ENCODE data around the gene EPS15. TPM values are rescaled to one million over a fixed set of nuclear protein-coding genes. Genes with fewer than 3 reads are reported as not detected.

Gene EPS15
- total RNA-seq, 4 donors from 2014 or later: 49.8 to 84.3 (median 62.5) TPM

DNA sequence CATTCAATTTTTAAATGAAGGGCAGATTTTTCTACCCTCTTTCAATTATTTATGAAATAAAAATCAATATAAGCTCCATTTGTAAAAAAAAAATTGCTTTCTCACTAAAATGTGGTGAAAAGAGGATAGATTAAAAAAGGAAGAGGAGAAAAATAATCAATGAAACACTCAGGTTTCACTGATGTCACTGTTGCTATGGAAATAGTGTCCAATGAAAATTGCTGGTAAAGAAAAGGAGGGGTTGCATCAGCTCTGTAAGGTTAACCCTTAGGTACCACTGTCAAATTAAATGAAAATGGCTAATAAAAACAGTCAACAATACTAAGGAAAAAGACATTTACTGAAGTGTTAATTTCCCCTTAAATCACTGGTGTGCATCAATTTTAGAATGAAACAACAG, 97.1 kb downstream of the EPS15 start:
- intact Hi-C loops (cut with DNase I): no loop called here
- peaks cover 0 to 30% (median 4%) of the 10 kb centered on the region in 4 donors for H3K36me3 ChIP-seq
- TF ChIP-seq POLR2AphosphoS5 (IDR thresholded peaks at IDR 0.05): no peak
- H3K4me1 ChIP-seq: peaks cover 9 to 35% (median 19%) of the 10 kb centered on the region in 4 donors
- no peak overlapping the region for H3K27ac ChIP-seq (replicated peaks in 1 of 4)
- no peak for DNase-seq (ENCODE audit: extremely low spot score)
- H3K9me3 ChIP-seq: no peaks in the 10 kb centered on the region
- H3K4me3 ChIP-seq: no peak overlapping the region
- no peaks in the 10 kb centered on the region for H3K27me3 ChIP-seq

DNA sequence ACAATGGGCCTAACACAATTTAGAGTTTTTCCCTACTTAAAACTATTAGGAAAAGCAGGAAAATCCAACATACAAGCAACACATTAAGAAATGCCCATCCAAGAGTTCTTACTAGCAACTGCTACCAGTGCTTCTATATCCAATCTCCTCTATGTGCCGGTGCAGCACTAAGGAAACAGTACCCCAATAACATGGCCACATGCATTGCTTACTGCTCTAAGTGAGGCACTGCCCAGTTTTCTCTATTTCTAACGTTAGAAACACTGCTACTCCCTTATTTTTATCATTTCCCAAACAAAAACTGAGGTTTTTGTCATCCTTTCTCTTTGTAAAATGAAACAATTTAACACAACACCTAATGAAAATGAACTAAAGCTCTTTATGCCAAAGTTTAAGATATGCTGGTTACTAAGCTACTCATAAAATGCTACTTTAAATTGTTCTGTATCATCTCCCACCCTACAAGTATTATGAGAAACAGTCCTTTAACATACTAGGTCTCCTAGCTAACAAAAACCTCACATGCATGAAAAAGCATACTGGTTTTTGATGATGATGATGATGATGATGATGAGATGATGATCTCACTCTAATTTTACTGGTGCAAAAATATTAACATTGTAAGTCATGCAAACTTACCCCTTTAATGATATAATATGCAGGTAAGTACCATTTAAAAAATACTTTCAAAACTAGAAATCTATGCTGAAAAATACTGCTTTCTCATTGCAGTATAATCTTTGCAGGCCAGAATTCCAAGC, 98.0 kb downstream of the EPS15 start:
- H3K27me3 ChIP-seq: no peaks in the 10 kb centered on the region
- intact Hi-C loops (cut with DNase I): no loop called here
- H3K4me3 ChIP-seq: no peak overlapping the region
- DNase-seq (ENCODE audit: extremely low spot score): no peak
- peaks cover 0 to 29% (median 4%) of the 10 kb centered on the region in 4 donors for H3K36me3 ChIP-seq
- H3K27ac ChIP-seq (replicated peaks in 1 of 4): no peak overlapping the region
- 80% methylated on average over 2 of the region's 2 CpGs for WGBS
- H3K9me3 ChIP-seq: no peaks in the 10 kb centered on the region
- TF ChIP-seq EP300 (IDR thresholded peaks at IDR 0.05) (no peak), POLR2AphosphoS5 (IDR thresholded peaks at IDR 0.05) (no peak), POLR2A (IDR thresholded peaks at IDR 0.05; ENCODE audit: low read depth) (no peak)
- TF ChIP-seq, protein P1, sequence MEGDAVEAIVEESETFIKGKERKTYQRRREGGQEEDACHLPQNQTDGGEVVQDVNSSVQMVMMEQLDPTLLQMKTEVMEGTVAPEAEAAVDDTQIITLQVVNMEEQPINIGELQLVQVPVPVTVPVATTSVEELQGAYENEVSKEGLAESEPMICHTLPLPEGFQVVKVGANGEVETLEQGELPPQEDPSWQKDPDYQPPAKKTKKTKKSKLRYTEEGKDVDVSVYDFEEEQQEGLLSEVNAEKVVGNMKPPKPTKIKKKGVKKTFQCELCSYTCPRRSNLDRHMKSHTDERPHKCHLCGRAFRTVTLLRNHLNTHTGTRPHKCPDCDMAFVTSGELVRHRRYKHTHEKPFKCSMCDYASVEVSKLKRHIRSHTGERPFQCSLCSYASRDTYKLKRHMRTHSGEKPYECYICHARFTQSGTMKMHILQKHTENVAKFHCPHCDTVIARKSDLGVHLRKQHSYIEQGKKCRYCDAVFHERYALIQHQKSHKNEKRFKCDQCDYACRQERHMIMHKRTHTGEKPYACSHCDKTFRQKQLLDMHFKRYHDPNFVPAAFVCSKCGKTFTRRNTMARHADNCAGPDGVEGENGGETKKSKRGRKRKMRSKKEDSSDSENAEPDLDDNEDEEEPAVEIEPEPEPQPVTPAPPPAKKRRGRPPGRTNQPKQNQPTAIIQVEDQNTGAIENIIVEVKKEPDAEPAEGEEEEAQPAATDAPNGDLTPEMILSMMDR (IDR thresholded peaks at IDR 0.05): no peak
- peaks cover 11 to 35% (median 21%) of the 10 kb centered on the region in 4 donors for H3K4me1 ChIP-seq

DNA sequence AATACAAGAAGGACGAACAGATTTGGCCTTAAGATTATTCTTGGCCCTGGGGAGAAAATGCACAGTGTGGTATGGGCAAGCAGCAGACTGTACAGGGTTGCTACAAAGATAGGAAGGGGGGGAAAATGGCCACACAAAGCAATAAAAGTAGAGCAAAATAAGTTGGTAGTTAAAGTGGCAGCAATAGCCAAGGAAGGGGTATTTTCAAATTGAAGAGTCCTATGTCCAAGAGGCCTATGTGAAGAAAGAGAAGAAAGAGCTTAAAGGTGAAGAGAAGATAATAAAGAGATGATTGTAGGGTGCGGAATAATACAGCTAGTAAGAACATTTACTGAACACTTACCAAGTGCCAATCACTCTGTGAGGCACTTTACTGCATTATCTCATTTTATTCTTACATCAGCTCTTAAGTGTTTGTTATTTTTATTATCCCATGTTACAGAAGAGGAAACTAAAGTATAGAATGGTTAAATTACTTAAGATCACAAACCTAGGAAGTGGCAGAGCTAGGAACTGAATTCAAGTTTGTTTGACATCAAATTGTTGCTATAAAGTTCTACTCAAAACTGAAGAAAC, 100.6 kb downstream of the EPS15 start:
- H3K4me1 ChIP-seq: peaks cover 9 to 28% (median 19%) of the 10 kb centered on the region in 4 donors
- no peak overlapping the region for H3K27ac ChIP-seq (replicated peaks in 1 of 4)
- H3K9me3 ChIP-seq: no peaks in the 10 kb centered on the region
- H3K27me3 ChIP-seq: no peaks in the 10 kb centered on the region
- intact Hi-C loops (cut with DNase I): loop anchor here (5.0 to 10.0 kb wide), 2 partner anchors 89 to 116 kb away; no protein-coding TSS in a partner anchor
- TF ChIP-seq, protein P1 (IDR thresholded peaks at IDR 0.05): no peak
- TF ChIP-seq POLR2AphosphoS5 (IDR thresholded peaks at IDR 0.05) (no peak), POLR2A (IDR thresholded peaks at IDR 0.05; ENCODE audit: low read depth) (no peak), EP300 (IDR thresholded peaks at IDR 0.05) (no peak)
- H3K36me3 ChIP-seq: peaks cover 0 to 21% (median 4%) of the 10 kb centered on the region in 4 donors
- DNase-seq (ENCODE audit: extremely low spot score): no peak
- no peak overlapping the region for H3K4me3 ChIP-seq
- WGBS: 97% methylated on average over 2 of the region's 2 CpGs

DNA sequence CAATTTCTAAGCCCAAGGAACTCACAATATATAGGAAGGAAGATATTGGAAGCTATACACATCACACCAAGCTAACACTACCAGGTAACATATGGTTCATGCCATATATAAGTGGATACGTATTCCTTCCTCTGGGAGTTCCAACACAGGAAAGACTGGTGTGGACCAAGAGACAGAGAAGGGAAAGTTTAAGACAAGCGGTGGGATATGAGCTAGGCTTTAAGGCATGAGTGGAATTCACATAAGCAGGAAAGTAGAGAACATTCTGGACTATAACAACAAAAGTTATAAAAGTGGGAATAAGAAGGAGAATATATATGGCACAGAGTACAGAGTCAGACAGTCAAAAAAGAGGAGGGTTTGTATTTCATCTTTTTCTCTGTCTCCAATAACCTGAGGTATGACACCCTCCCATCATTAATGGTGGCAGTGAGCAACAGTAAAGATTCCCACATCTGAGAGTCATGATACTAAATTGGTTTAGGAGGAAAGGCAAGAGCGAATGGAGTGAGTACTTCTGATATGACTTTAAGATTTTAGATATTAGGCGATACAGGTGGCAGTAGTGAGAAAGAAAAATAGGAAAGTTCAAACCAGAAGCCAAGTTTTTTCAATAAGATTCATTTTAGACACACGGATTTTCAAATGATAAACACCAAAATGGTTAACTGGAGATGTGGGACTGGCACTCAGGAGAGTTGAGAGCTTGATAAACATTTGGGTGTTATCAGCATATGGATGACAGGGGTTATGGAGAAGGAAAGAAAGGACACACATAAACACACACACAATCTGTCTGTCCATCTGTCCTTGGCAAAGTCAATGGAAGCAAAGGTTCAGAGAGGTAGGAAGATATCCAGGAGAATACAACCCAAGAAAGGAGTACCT, 101.3 kb downstream of the EPS15 start:
- Histone ChIP-seq H3K36me3 (peaks cover 0 to 15% (median 4%) of the 10 kb centered on the region in 4 donors), H3K9me3 (no peaks in the 10 kb centered on the region), H3K4me1 (peaks cover 4 to 22% (median 13%) of the 10 kb centered on the region in 4 donors), H3K4me3 (no peak overlapping the region), H3K27me3 (no peaks in the 10 kb centered on the region), H3K27ac (replicated peaks in 1 of 4) (no peak overlapping the region)
- intact Hi-C loops (cut with DNase I): loop anchor here (5.0 to 10.0 kb wide), 2 partner anchors 90 to 117 kb away; no protein-coding TSS in a partner anchor
- no peak for DNase-seq (ENCODE audit: extremely low spot score)
- 90% methylated on average over 5 of the region's 5 CpGs for WGBS
- TF ChIP-seq, protein P1 (IDR thresholded peaks at IDR 0.05): no peak
- TF ChIP-seq POLR2A (IDR thresholded peaks at IDR 0.05; ENCODE audit: low read depth) (no peak), EP300 (IDR thresholded peaks at IDR 0.05) (no peak), POLR2AphosphoS5 (IDR thresholded peaks at IDR 0.05) (no peak)
